IMR-90 (cell line): ENCODE results near the gene LPAR1. TPM values are rescaled to one million over a fixed set of nuclear protein-coding genes. Genes with fewer than 3 reads are reported as not detected.

Experiments
- ATAC-seq: fragments of 200-7000 bp; cut with Tn5 transposase; 2 replicates; pipeline ENCODE4 v1.9.1; 2020; ENCODE audit warnings: low read depth, mild to moderate bottlenecking, moderate library complexity
- BruUV-seq: library from RNA; stranded (reverse); fragments of 400-500 nt; replicated peaks from 2 replicates; lab custom pipeline; 2021; lab: Mats Ljungman, UMichigan
- CTCF ChIA-PET: fragments of 300-600 bp; formaldehyde crosslinking; extraction: SDS; loops from one replicate; lab custom pipeline; 2021; ENCODE audit warnings: antibody characterized with exemption; lab: Yijun Ruan, JAX
- POLR2A ChIA-PET: fragments of 300-600 bp; sonication (Branson Sonifier 250); formaldehyde crosslinking; loops from one replicate; lab custom pipeline; 2022; ENCODE audit warnings: antibody characterized with exemption; ENCODE audit not compliant: unreplicated experiment; lab: Charles Lee
- DNase-seq: peaks from one replicate; pipeline ENCODE4 v3.0.0; 2013
- H2AFZ ChIP-seq: replicated peaks from 2 replicates; pipeline ENCODE3; 2013; ENCODE audit warnings: low read length, mild to moderate bottlenecking; ENCODE audit not compliant: poor library complexity
- H2AK5ac ChIP-seq: 2 replicates; pipeline ENCODE4 v1.6.1; 2013; ENCODE audit warnings: low read depth, low read length, inconsistent platforms
- H2AK9ac ChIP-seq: replicated peaks from 2 replicates; pipeline ENCODE3; 2013; ENCODE audit warnings: mild to moderate bottlenecking, low read depth, low read length, moderate library complexity; ENCODE audit not compliant: poor library complexity
- H2BK120ac ChIP-seq: 2 replicates; pipeline ENCODE4 v1.6.1; 2013; ENCODE audit warnings: low read depth, low read length, inconsistent platforms
- H2BK15ac ChIP-seq: 3 replicates; pipeline ENCODE4 v1.6.1; 2013; ENCODE audit warnings: low read depth, low read length, inconsistent platforms
- H2BK20ac ChIP-seq: 2 replicates; pipeline ENCODE4 v1.6.1; 2013; ENCODE audit warnings: low read depth, mild to moderate bottlenecking, inconsistent platforms, low read length, moderate library complexity
- H2BK5ac ChIP-seq: 2 replicates; pipeline ENCODE4 v1.6.1; 2013; ENCODE audit warnings: mild to moderate bottlenecking, low read depth, low read length, inconsistent platforms; ENCODE audit not compliant: poor library complexity, severe bottlenecking
- H3K14ac ChIP-seq: replicated peaks from 2 replicates; pipeline ENCODE4 v1.6.1; 2013; ENCODE audit warnings: low read depth, low read length, inconsistent platforms
- H3K18ac ChIP-seq: 2 replicates; pipeline ENCODE4 v1.6.1; 2013; ENCODE audit warnings: low read depth, low read length, control low read depth
- H3K23ac ChIP-seq: 2 replicates; pipeline ENCODE4 v1.6.1; 2013; ENCODE audit warnings: low read depth, low read length, inconsistent platforms
- H3K27ac ChIP-seq: 2 replicates; pipeline ENCODE4 v1.5.1; 2013; ENCODE audit warnings: mild to moderate bottlenecking, control low read depth, low read length; ENCODE audit not compliant: insufficient read depth
- H3K27me3 ChIP-seq: 2 replicates; pipeline ENCODE4 v1.6.1; 2013; ENCODE audit warnings: low read length; ENCODE audit not compliant: control insufficient read depth, insufficient read depth
- H3K36me3 ChIP-seq: 2 replicates; pipeline ENCODE4 v1.6.1; 2013; ENCODE audit warnings: low read length, mixed read lengths; ENCODE audit not compliant: control insufficient read depth, insufficient read depth
- H3K4ac ChIP-seq: 2 replicates; pipeline ENCODE4 v1.6.1; 2013; ENCODE audit warnings: low read depth, low read length, inconsistent platforms
- H3K4me1 ChIP-seq: 2 replicates; pipeline ENCODE4 v1.6.1; 2013; ENCODE audit warnings: low read length, mixed read lengths; ENCODE audit not compliant: control insufficient read depth, insufficient read depth
- H3K4me2 ChIP-seq: 2 replicates; pipeline ENCODE4 v1.6.1; 2013; ENCODE audit warnings: low read depth, mild to moderate bottlenecking, control low read depth, low read length, moderate library complexity
- H3K4me3 ChIP-seq: 2 replicates; pipeline ENCODE4 v1.5.1; 2013; ENCODE audit warnings: low read depth, mild to moderate bottlenecking, control low read depth, low read length, moderate library complexity; ENCODE audit not compliant: insufficient read depth
- H3K56ac ChIP-seq: 2 replicates; pipeline ENCODE4 v1.6.1; 2013; ENCODE audit warnings: low read length, inconsistent platforms; ENCODE audit not compliant: insufficient read depth; ENCODE audit errors: extremely low read depth
- H3K79me1 ChIP-seq, 2 experiments: 2 replicates each; pipeline ENCODE4 v1.6.1; 2013; ENCODE audit warnings: low read length in 2 of 2, inconsistent platforms in 1 of 2, low read depth in 1 of 2
- H3K9ac ChIP-seq: 2 replicates; pipeline ENCODE4 v1.6.1; 2013; ENCODE audit warnings: low read depth, low read length, control low read depth
- H3K9me1 ChIP-seq: 2 replicates; pipeline ENCODE4 v1.6.1; 2013; ENCODE audit warnings: low read length, inconsistent platforms; ENCODE audit not compliant: insufficient read depth
- H3K9me3 ChIP-seq: 2 replicates; pipeline ENCODE4 v1.6.1; 2013; ENCODE audit warnings: low read length; ENCODE audit not compliant: control insufficient read depth, insufficient read depth
- H4K20me1 ChIP-seq: 2 replicates; pipeline ENCODE4 v1.6.1; 2013; ENCODE audit warnings: low read length, inconsistent platforms; ENCODE audit not compliant: insufficient read depth
- H4K5ac ChIP-seq: 2 replicates; pipeline ENCODE4 v1.6.1; 2013; ENCODE audit warnings: mild to moderate bottlenecking, low read depth, low read length, control low read depth
- H4K8ac ChIP-seq, 2 experiments: 2 replicates each; pipeline ENCODE4 v1.6.1; 2013; ENCODE audit warnings: low read depth in 2 of 2, low read length in 2 of 2, control low read depth in 1 of 2, inconsistent platforms in 1 of 2
- H4K91ac ChIP-seq: 2 replicates; pipeline ENCODE4 v1.6.1; 2013; ENCODE audit warnings: low read depth, low read length, inconsistent platforms; ENCODE audit not compliant: insufficient read depth
- CEBPB ChIP-seq: IDR thresholded peaks from 2 replicates; pipeline ENCODE4 v1.6.1; 2012; ENCODE audit warnings: low read depth, low read length, improper control_type of control experiment
- CHD1 ChIP-seq: IDR thresholded peaks from 2 replicates; pipeline ENCODE4 v1.6.1; 2012; ENCODE audit warnings: low read depth, low read length, improper control_type of control experiment
- CTCF ChIP-seq: conservative IDR thresholded peaks from 2 replicates; pipeline ENCODE4 v1.5.1; 2012; ENCODE audit warnings: mild to moderate bottlenecking, low read depth, low read length, improper control_type of control experiment
- ELK1 ChIP-seq: fragments of 150-350 bp; IDR thresholded peaks from 2 replicates; pipeline ENCODE4 v1.6.1; 2016; ENCODE audit warnings: low read depth, mild to moderate bottlenecking, low read length, moderate library complexity, borderline replicate concordance
- FOS ChIP-seq: fragments of 150-350 bp; IDR thresholded peaks from 2 replicates; pipeline ENCODE4 v1.6.1; 2016; ENCODE audit warnings: low read depth, low read length
- MAZ ChIP-seq: IDR thresholded peaks from 2 replicates; pipeline ENCODE4 v1.6.1; 2012; ENCODE audit warnings: low read depth, mild to moderate bottlenecking, low read length, improper control_type of control experiment, moderate library complexity, borderline replicate concordance
- RAD21 ChIP-seq: IDR thresholded peaks from 2 replicates; pipeline ENCODE4 v1.6.1; 2012; ENCODE audit warnings: low read length, improper control_type of control experiment
- RCOR1 ChIP-seq: IDR thresholded peaks from 2 replicates; pipeline ENCODE4 v1.6.1; 2012; ENCODE audit warnings: mild to moderate bottlenecking, low read length, improper control_type of control experiment; ENCODE audit not compliant: insufficient replicate concordance
- USF2 ChIP-seq: fragments of 150-350 bp; IDR thresholded peaks from 2 replicates; pipeline ENCODE4 v1.6.1; 2017; ENCODE audit warnings: mild to moderate bottlenecking, antibody characterized with exemption, low read length, low read depth
- WGBS, 2 experiments: methylation state at CpG; one replicate each; pipeline versions ENCODE4 v1.1.5 to v1.1.7; 2013; ENCODE audit warnings: missing lambda C conversion rate in 2 of 2; ENCODE audit not compliant: insufficient read length in 1 of 2; ENCODE audit errors: extremely low coverage in 2 of 2; 5-methylcytosine and 5-hydroxymethylcytosine counted together
- dilution Hi-C: fragments of 300-500 bp; cut with HindIII; formaldehyde crosslinking; loops from one replicate; pipeline ENCODE4 v1.14.3; 2018; ENCODE audit warnings: low sequenced_read_pairs; ENCODE audit not compliant: unreplicated experiment
- in situ Hi-C: fragments of 300-500 bp; cut with MboI; formaldehyde crosslinking; loops from 3 replicates; pipeline ENCODE4 v1.14.3; 2019; ENCODE audit warnings: low sequenced_read_pairs, inconsistent platforms, mixed read lengths
- intact Hi-C: fragments of 100-400 bp; cut with micrococcal nuclease; formaldehyde crosslinking; loops from 2 replicates; pipeline ENCODE4 v1.10.0; 2022
- polyA plus RNA-seq, 3 experiments: library from polyadenylated mRNA; depleted of rRNA; stranded (reverse); fragments of >200 nt; gene quantifications; 2 replicates each; pipeline ENCODE4 v1.2.3, GENCODE V29; 2012; ENCODE audit warnings: low replicate concordance in 1 of 3
- total RNA-seq: library from RNA; depleted of rRNA; stranded (reverse); fragments of >200 nt; gene quantifications from 2 replicates; pipeline ENCODE4 v1.2.3, GENCODE V29; 2012

The LPAR1 gene
- total and polyA plus RNA-seq, 2 of the 4 experiments (the other 2 are of a cell fraction): 171 to 315 TPM

- intact Hi-C loops: no loop called here
- dilution Hi-C loops: no loop called here
- in situ Hi-C loops: no loop called here
- no peak overlapping the region for H3K56ac ChIP-seq
- H3K27me3 ChIP-seq: no peaks in the 10 kb centered on the region
- H2BK20ac ChIP-seq: no peak overlapping the region
- no peak overlapping the region for H2BK5ac ChIP-seq
- H3K9ac ChIP-seq: no peak overlapping the region
- H4K5ac ChIP-seq: peak overlapping the region; percentile 17; the same call in 1 of the 2 replicates
- peaks cover 51% of the 10 kb centered on the region for H3K36me3 ChIP-seq
- H3K9me1 ChIP-seq: peaks cover 8% of the 10 kb centered on the region
- H2AFZ ChIP-seq: no peak overlapping the region
- ChIA-PET CTCF (no interaction called here), POLR2A (no interaction called here)
- WGBS, 2 experiments: no CpG with 5 or more reads among the region's 2 CpGs
- no peak overlapping the region for H3K27ac ChIP-seq
- peaks cover 49% of the 10 kb centered on the region; the same call in 1 of the 2 replicates for H4K20me1 ChIP-seq
- no peak overlapping the region for H3K14ac ChIP-seq
- ATAC-seq: no peak
- H2AK9ac ChIP-seq: no peak overlapping the region
- no peak overlapping the region for H3K18ac ChIP-seq
- no peak for TF ChIP-seq FOS
- no peak for TF ChIP-seq ELK1
- TF ChIP-seq RAD21: no peak
- TF ChIP-seq CEBPB: no peak
- no peak for TF ChIP-seq USF2
- no peak for TF ChIP-seq CTCF
- no peak for TF ChIP-seq MAZ
- TF ChIP-seq RCOR1: no peak
- no peak for TF ChIP-seq CHD1
- H2BK15ac ChIP-seq: no peak overlapping the region
- no peaks in the 10 kb centered on the region for H3K9me3 ChIP-seq
- H3K4me2 ChIP-seq: no peak overlapping the region
- 0 out of 2 replicates have a peak overlapping the region, but pooled peaks have one; percentile 25 for H2AK5ac ChIP-seq
- no peak overlapping the region for H4K91ac ChIP-seq
- peaks cover 4% of the 10 kb centered on the region for H3K4me1 ChIP-seq
- no peak overlapping the region for H3K4me3 ChIP-seq
- no TSS peak for BruUV-seq
- H3K79me1 ChIP-seq: peaks cover 41 to 77% of the 10 kb centered on the region in 2 experiments
- H3K23ac ChIP-seq: no peak overlapping the region; the same call in 1 of the 2 replicates
- H2BK120ac ChIP-seq: no peak overlapping the region
- no peak for DNase-seq
- H4K8ac ChIP-seq: no peak overlapping the region
- H3K4ac ChIP-seq: no peak overlapping the region
Measured at GRCh38 chr9:110967196-110967595, 71.1 kb downstream of the LPAR1 start.
